Type B pancreatic cell (in vitro differentiated cells): ENCODE data around the gene C16orf96. TPM values are rescaled to one million over a fixed set of nuclear protein-coding genes. Genes with fewer than 3 reads are reported as not detected.
"Not testable (repeated sequence)": the region's sequence is repeated elsewhere in the genome, so short reads cannot be mapped to it uniquely, and the experiment has no call there.

Experiments used
- DNase-seq: peaks from one replicate; pipeline ENCODE4 v3.0.0; 2021; ENCODE audit warnings: mixed read lengths; ENCODE audit not compliant: unreplicated experiment; ENCODE audit errors: extremely low spot score
- H3K27ac Mint-ChIP-seq: 2 replicates; pipeline ENCODE4 v1.8.0; 2021; ENCODE audit warnings: mild to moderate bottlenecking, mixed read lengths
- H3K27me3 Mint-ChIP-seq: 2 replicates; pipeline ENCODE4 v1.8.0; 2021; ENCODE audit warnings: mixed read lengths
- H3K36me3 Mint-ChIP-seq: 2 replicates; pipeline ENCODE4 v1.8.0; 2021; ENCODE audit warnings: mixed read lengths
- H3K4me1 Mint-ChIP-seq: one replicate; pipeline ENCODE4 v1.8.0; 2021; ENCODE audit warnings: mixed read lengths; ENCODE audit not compliant: unreplicated experiment
- H3K4me3 Mint-ChIP-seq: 2 replicates; pipeline ENCODE4 v1.8.0; 2021; ENCODE audit warnings: mild to moderate bottlenecking, mixed read lengths
- H3K9me3 Mint-ChIP-seq: 2 replicates; pipeline ENCODE4 v1.8.0; 2021; ENCODE audit warnings: mixed read lengths
- total RNA-seq: library from RNA; stranded (reverse); gene quantifications from 2 replicates; pipeline ENCODE4 v1.2.1, GENCODE V29; 2021; ENCODE audit warnings: low replicate concordance
- TF ChIP-seq, protein P1 (sequence below): fragments of 200-600 bp; sonication (generic); conservative IDR thresholded peaks from 2 replicates; pipeline ENCODE4 v1.5.0; 2021; ENCODE audit warnings: antibody characterized with exemption, mild to moderate bottlenecking

Gene C16orf96
- total RNA-seq, 1 donor from 2014 or later = 0.43 TPM

GRCh38 chr16:4570086-4570485 lies 13.9 kb downstream of the C16orf96 start:
- TF ChIP-seq, protein P1, sequence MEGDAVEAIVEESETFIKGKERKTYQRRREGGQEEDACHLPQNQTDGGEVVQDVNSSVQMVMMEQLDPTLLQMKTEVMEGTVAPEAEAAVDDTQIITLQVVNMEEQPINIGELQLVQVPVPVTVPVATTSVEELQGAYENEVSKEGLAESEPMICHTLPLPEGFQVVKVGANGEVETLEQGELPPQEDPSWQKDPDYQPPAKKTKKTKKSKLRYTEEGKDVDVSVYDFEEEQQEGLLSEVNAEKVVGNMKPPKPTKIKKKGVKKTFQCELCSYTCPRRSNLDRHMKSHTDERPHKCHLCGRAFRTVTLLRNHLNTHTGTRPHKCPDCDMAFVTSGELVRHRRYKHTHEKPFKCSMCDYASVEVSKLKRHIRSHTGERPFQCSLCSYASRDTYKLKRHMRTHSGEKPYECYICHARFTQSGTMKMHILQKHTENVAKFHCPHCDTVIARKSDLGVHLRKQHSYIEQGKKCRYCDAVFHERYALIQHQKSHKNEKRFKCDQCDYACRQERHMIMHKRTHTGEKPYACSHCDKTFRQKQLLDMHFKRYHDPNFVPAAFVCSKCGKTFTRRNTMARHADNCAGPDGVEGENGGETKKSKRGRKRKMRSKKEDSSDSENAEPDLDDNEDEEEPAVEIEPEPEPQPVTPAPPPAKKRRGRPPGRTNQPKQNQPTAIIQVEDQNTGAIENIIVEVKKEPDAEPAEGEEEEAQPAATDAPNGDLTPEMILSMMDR = no peak
- Mint-ChIP-seq H3K4me1 (no peaks in the 10 kb centered on the region), H3K4me3 (no peak overlapping the region), H3K36me3 (no peaks in the 10 kb centered on the region), H3K27ac (no peak overlapping the region), H3K27me3 (no peaks in the 10 kb centered on the region), H3K9me3 (no peaks in the 10 kb centered on the region)
- DNase-seq = no peak

GRCh38 chr16:4570688-4571321 lies 14.7 kb downstream of the C16orf96 start:
- Mint-ChIP-seq H3K27ac (no peak overlapping the region), H3K4me3 (no peak overlapping the region), H3K36me3 (no peaks in the 10 kb centered on the region), H3K9me3 (no peaks in the 10 kb centered on the region), H3K4me1 (no peaks in the 10 kb centered on the region), H3K27me3 (no peaks in the 10 kb centered on the region)
- DNase-seq = no peak
- TF ChIP-seq, protein P1 = no peak

- Mint-ChIP-seq H3K4me1 (no peaks in the 10 kb centered on the region), H3K27me3 (no peaks in the 10 kb centered on the region), H3K9me3 (no peaks in the 10 kb centered on the region), H3K27ac (no peak overlapping the region), H3K36me3 (no peaks in the 10 kb centered on the region), H3K4me3 (no peak overlapping the region)
- no peak for DNase-seq
- TF ChIP-seq, protein P1 = no peak
These were observed 16.6 kb downstream of the C16orf96 start for GRCh38 chr16:4572715-4573114.

GRCh38 chr16:4573926-4574325 lies 17.8 kb downstream of the C16orf96 start:
- not testable (repeated sequence) for H3K9me3 Mint-ChIP-seq, DNase-seq, H3K27ac Mint-ChIP-seq, H3K36me3 Mint-ChIP-seq, H3K4me3 Mint-ChIP-seq, H3K4me1 Mint-ChIP-seq, H3K27me3 Mint-ChIP-seq

DNA sequence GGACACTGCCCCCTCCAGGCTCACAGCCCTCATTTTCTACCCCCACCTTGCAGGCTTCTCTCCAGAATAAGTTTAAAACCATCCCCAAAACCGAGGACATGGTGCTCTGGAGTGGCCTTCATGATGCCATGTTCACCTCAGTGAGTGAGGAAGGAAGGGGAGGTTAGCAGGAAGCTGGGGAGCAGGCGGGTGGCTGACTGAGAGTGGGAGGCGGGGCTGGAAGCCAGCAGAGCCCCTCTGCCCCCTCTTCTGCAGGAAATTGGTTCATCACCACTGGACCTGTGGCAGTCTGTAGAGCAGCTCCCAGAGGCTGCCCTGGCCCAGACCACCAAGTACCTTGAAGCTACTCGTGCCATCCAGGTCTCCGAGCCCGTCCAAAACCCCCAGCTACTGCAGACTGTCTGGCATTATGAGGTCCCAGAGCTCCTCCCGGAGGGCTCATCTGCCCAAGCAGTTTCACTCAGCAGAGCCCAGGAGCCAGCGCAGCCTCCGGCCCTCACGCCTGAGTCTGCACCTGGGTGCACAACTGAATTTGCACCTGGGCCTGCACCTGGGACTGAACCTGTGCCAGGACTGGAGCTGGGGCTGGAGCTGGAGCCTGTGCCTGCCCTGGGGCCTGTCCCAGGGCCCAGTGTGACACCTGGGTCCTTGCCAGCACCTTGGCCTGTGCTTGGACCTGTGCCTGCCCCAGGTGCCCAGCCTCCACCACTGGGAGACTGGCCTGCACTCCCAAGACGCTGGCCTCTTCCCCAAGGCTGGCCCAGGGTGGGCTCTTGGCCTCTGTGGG lies 19.0 kb downstream of the C16orf96 start:
- H3K9me3 Mint-ChIP-seq = no peaks in the 10 kb centered on the region
- H3K4me1 Mint-ChIP-seq = no peaks in the 10 kb centered on the region
- TF ChIP-seq, protein P1 = no peak
- H3K4me3 Mint-ChIP-seq = no peak overlapping the region
- H3K27me3 Mint-ChIP-seq = no peaks in the 10 kb centered on the region
- no peak for DNase-seq
- H3K36me3 Mint-ChIP-seq = no peaks in the 10 kb centered on the region
- H3K27ac Mint-ChIP-seq = no peak overlapping the region

- H3K9me3 Mint-ChIP-seq = no peaks in the 10 kb centered on the region
- H3K36me3 Mint-ChIP-seq = no peaks in the 10 kb centered on the region
- H3K4me3 Mint-ChIP-seq = no peak overlapping the region
- TF ChIP-seq, protein P1 = no peak
- no peak for DNase-seq
- H3K27ac Mint-ChIP-seq = no peak overlapping the region
- no peaks in the 10 kb centered on the region for H3K27me3 Mint-ChIP-seq
- no peaks in the 10 kb centered on the region for H3K4me1 Mint-ChIP-seq
These were observed 19.9 kb downstream of the C16orf96 start for GRCh38 chr16:4576008-4576407.
